ENCODE results near the gene DCP2. TPM values are rescaled to one million over a fixed set of nuclear protein-coding genes. Genes with fewer than 3 reads are reported as not detected.
A peak's percentile ranks its signal among the peaks of the same experiment; 100 is the strongest.

Gene DCP2
- total and polyA plus RNA-seq, 2 donors (not counting 1 experiment from before 2014, with no cell fraction given): 7.9 to 19.5 TPM

DNA sequence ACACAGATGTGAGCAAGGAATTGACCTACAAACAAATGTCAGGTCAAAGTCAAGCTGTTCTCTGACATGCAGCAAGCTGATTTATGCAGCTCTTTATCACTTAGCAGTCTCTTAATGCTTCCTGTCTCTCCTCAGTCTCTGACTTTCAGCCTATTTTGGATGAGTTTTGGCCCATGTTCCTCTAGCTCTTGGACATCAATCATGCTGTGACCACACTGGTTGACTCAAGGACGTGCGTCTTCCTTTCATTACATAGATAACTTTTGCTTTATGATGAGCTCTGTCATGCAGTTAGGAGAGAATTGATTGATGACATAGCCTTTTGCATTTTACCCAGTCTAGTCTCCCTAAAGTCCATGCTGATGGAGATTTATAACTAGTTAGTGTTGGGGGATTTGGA lies 45.1 kb upstream of the DCP2 start:
- Histone ChIP-seq H3K27me3 (ENCODE audit: control insufficient read depth, insufficient read depth, low read length) (no peaks in the 10 kb centered on the region), H3K4me3 (replicated peaks in 1 of 4; ENCODE audit: control extremely low read depth in 1 of 4, insufficient read depth in 1 of 4, low read depth in 3 of 4, low read length in 4 of 4) (no peak overlapping the region), H3K9me3 (ENCODE audit: control insufficient read depth, insufficient read depth, low read depth, low read length) (no peaks in the 10 kb centered on the region), H3K4me1 (ENCODE audit: control insufficient read depth, extremely low read depth, insufficient read depth, low read length) (peaks cover 14% of the 10 kb centered on the region), H3K27ac (ENCODE audit: insufficient read depth, low read length) (no peak overlapping the region), H3K4me2 (ENCODE audit: extremely low read depth, insufficient read depth, low read length) (no peak overlapping the region), H4K20me1 (ENCODE audit: control insufficient read depth, extremely low read depth, insufficient read depth, low read length) (no peaks in the 10 kb centered on the region), H2AFZ (ENCODE audit: low read length) (no peak overlapping the region), H3K36me3 (ENCODE audit: control insufficient read depth, insufficient read depth, low read length) (no peaks in the 10 kb centered on the region), H3K79me2 (ENCODE audit: control insufficient read depth, insufficient read depth, low read length) (no peaks in the 10 kb centered on the region), H3K9ac (ENCODE audit: insufficient read depth, low read length) (no peak overlapping the region)
- TF ChIP-seq EZH2 (IDR thresholded peaks at IDR 0.05; ENCODE audit: low read length, missing control alignments) (no peak), CTCF (conservative IDR thresholded peaks at IDR 0.05 in 1 of 2, IDR thresholded peaks at IDR 0.05 in 1 of 2; ENCODE audit: low read depth in 1 of 2, low read length in 2 of 2) (no peak)
- peak; percentile 20 to 50 for DNase-seq (ENCODE audit: low read depth in 2 of 2)

GRCh38 chr5:112933105-112933504 lies 43.5 kb upstream of the DCP2 start:
- Histone ChIP-seq H3K4me1 (ENCODE audit: control insufficient read depth, extremely low read depth, insufficient read depth, low read length) (peaks cover 14% of the 10 kb centered on the region), H3K4me2 (ENCODE audit: extremely low read depth, insufficient read depth, low read length) (no peak overlapping the region), H2AFZ (ENCODE audit: low read length) (no peak overlapping the region), H3K27ac (ENCODE audit: insufficient read depth, low read length) (no peak overlapping the region), H3K9me3 (ENCODE audit: control insufficient read depth, insufficient read depth, low read depth, low read length) (no peaks in the 10 kb centered on the region), H4K20me1 (ENCODE audit: control insufficient read depth, extremely low read depth, insufficient read depth, low read length) (no peaks in the 10 kb centered on the region), H3K9ac (ENCODE audit: insufficient read depth, low read length) (no peak overlapping the region), H3K4me3 (replicated peaks in 1 of 4; ENCODE audit: control extremely low read depth in 1 of 4, insufficient read depth in 1 of 4, low read depth in 3 of 4, low read length in 4 of 4) (no peak overlapping the region), H3K27me3 (ENCODE audit: control insufficient read depth, insufficient read depth, low read length) (no peaks in the 10 kb centered on the region), H3K36me3 (ENCODE audit: control insufficient read depth, insufficient read depth, low read length) (no peaks in the 10 kb centered on the region), H3K79me2 (ENCODE audit: control insufficient read depth, insufficient read depth, low read length) (no peaks in the 10 kb centered on the region)
- TF ChIP-seq EZH2 (IDR thresholded peaks at IDR 0.05; ENCODE audit: low read length, missing control alignments): no peak
- TF ChIP-seq CTCF (conservative IDR thresholded peaks at IDR 0.05 in 1 of 2, IDR thresholded peaks at IDR 0.05 in 1 of 2; ENCODE audit: low read depth in 1 of 2, low read length in 2 of 2): no peak
- DNase-seq (ENCODE audit: low read depth in 2 of 2): no peak

- Histone ChIP-seq H3K79me2 (ENCODE audit: control insufficient read depth, insufficient read depth, low read length) (no peaks in the 10 kb centered on the region), H3K27me3 (ENCODE audit: control insufficient read depth, insufficient read depth, low read length) (no peaks in the 10 kb centered on the region), H2AFZ (ENCODE audit: low read length) (no peak overlapping the region), H3K9me3 (ENCODE audit: control insufficient read depth, insufficient read depth, low read depth, low read length) (no peaks in the 10 kb centered on the region), H3K4me1 (ENCODE audit: control insufficient read depth, extremely low read depth, insufficient read depth, low read length) (peaks cover 14% of the 10 kb centered on the region), H3K36me3 (ENCODE audit: control insufficient read depth, insufficient read depth, low read length) (no peaks in the 10 kb centered on the region), H3K27ac (ENCODE audit: insufficient read depth, low read length) (no peak overlapping the region), H3K4me3 (replicated peaks in 1 of 4; ENCODE audit: control extremely low read depth in 1 of 4, insufficient read depth in 1 of 4, low read depth in 3 of 4, low read length in 4 of 4) (no peak overlapping the region), H4K20me1 (ENCODE audit: control insufficient read depth, extremely low read depth, insufficient read depth, low read length) (no peaks in the 10 kb centered on the region), H3K9ac (ENCODE audit: insufficient read depth, low read length) (no peak overlapping the region), H3K4me2 (ENCODE audit: extremely low read depth, insufficient read depth, low read length) (peak overlapping the region; percentile 52)
- TF ChIP-seq EZH2 (IDR thresholded peaks at IDR 0.05; ENCODE audit: low read length, missing control alignments) (no peak), CTCF (conservative IDR thresholded peaks at IDR 0.05 in 1 of 2, IDR thresholded peaks at IDR 0.05 in 1 of 2; ENCODE audit: low read depth in 1 of 2, low read length in 2 of 2) (no peak)
- peak; percentile 66 to 73 for DNase-seq (ENCODE audit: low read depth in 2 of 2)
These were observed 42.8 kb upstream of the DCP2 start for GRCh38 chr5:112933651-112934365.

Data from fibroblast of lung (primary cell).